HEK293T (cell line): ENCODE measurements around the gene CLN5.

Source experiments
- BHLHE40 ChIP-seq: fragments of 450-650 bp; IDR thresholded peaks from 2 replicates; pipeline ENCODE4 v1.6.1; 2016; ENCODE audit warnings: mild to moderate bottlenecking, moderate library complexity, borderline replicate concordance
- ELF4 ChIP-seq: fragments of 450-650 bp; IDR thresholded peaks from 2 replicates; pipeline ENCODE4 v1.6.1; 2017; ENCODE audit warnings: antibody characterized with exemption
- FOXA1 ChIP-seq: fragments of 450-650 bp; IDR thresholded peaks from 2 replicates; pipeline ENCODE4 v1.6.1; 2016; ENCODE audit warnings: mild to moderate bottlenecking
- FOXK2 ChIP-seq: fragments of 450-650 bp; IDR thresholded peaks from 2 replicates; pipeline ENCODE4 v1.6.1; 2016; ENCODE audit warnings: mild to moderate bottlenecking
- FOXM1 ChIP-seq: fragments of 450-650 bp; IDR thresholded peaks from 2 replicates; pipeline ENCODE4 v1.6.1; 2017; ENCODE audit warnings: mild to moderate bottlenecking, borderline replicate concordance
- L3MBTL2 ChIP-seq: fragments of 450-650 bp; conservative IDR thresholded peaks from 2 replicates; pipeline ENCODE4 v1.6.1; 2016; ENCODE audit warnings: mild to moderate bottlenecking
- NFRKB ChIP-seq: fragments of 450-650 bp; IDR thresholded peaks from 2 replicates; pipeline ENCODE4 v1.6.1; 2016; ENCODE audit warnings: mild to moderate bottlenecking, moderate library complexity
- SP1 ChIP-seq: fragments of 450-650 bp; IDR thresholded peaks from 2 replicates; pipeline ENCODE4 v1.6.1; 2017
- SUZ12 ChIP-seq: fragments of 450-650 bp; IDR thresholded peaks from 2 replicates; pipeline ENCODE4 v1.6.1; 2016; ENCODE audit warnings: mild to moderate bottlenecking
- TARDBP ChIP-seq: fragments of 450-650 bp; IDR thresholded peaks from 2 replicates; pipeline ENCODE4 v1.6.1; 2016
- ZNF384 ChIP-seq: fragments of 450-650 bp; IDR thresholded peaks from 2 replicates; pipeline ENCODE4 v1.6.1; 2016

DNA sequence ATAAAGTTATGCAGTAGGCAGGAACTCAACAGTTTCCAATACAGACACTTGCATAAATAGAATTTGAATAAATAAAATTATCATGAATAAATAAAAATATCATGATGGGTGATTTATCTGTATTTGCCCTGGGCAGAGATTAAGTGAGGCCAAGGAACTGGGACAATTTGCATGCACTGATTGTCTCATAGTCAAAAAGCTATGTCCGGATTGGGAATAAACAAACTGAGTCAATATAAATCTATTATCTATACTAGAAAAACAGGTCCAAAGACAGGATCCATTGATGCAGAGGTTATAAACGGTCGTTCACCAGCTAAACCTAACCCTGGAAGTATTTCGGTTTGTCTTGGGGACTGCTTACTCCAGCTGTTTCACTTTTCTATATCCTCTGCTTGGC is 61.3 kb downstream of the CLN5 start:
- TF ChIP-seq NFRKB (no peak), FOXM1 (no peak), SP1 (no peak), L3MBTL2 (no peak), TARDBP (no peak), SUZ12 (no peak), FOXK2 (no peak), ELF4 (no peak), BHLHE40 (no peak), ZNF384 (no peak), FOXA1 (no peak)
